HG03066 (cell line): ENCODE measurements around the gene CACNG6.
"Not testable (repeated sequence)": the region's sequence is repeated elsewhere in the genome, so short reads cannot be mapped to it uniquely, and the experiment has no call there.

ENCODE experiments used
- ATAC-seq: cut with Tn5 transposase; IDR thresholded peaks from one replicate; pipeline ENCODE4 v1.9.1; 2021; ENCODE audit warnings: low read depth; ENCODE audit not compliant: unreplicated experiment

The CACNG6 gene, protein sequence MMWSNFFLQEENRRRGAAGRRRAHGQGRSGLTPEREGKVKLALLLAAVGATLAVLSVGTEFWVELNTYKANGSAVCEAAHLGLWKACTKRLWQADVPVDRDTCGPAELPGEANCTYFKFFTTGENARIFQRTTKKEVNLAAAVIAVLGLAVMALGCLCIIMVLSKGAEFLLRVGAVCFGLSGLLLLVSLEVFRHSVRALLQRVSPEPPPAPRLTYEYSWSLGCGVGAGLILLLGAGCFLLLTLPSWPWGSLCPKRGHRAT

DNA sequence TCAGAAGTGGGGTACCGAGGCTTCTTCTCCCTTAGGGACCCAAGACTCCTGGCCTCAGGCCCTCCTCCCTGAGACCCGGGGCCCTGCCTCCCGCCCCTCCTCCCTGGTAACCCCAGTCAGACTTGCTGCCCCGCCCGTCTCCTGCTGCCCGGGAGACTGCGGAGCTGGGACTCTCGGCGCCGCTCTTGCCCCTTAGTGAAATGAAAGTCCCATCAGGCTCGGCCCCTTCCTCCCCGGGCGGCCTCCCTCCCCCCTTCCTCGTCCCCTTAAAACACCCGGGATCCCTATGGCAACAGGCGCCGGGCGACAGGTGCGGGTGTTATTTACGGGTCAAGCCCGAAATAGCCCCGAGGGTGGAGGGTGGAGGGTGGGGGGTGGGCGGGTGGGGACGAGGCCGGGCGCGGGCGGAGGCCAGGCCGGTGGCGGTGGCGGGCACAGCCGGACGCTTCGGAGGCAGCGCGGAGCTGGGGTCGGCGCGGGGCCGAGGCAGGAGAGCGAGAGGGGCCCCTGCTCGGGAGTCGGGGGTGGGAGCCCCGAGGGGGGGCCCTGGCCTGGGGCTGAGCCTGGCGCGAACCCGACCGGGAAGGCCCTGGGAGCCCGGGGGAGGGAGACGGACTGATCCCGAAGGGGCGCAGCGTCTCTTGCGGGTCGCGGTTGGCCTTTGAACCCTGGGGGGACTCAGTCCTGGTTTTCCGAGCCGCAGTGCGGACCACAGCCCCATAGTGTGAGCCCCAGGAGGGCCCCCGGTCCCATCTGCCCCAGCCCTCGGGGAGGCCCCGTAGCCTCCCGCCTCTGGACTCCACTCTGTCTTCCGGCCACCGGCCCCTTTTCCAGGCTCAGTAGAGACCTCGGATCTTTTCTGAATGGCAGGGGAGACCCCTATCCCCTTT, at the start of gene CACNG6:
Gene CACNG6, plus strand, starts transcription at position 414 of the 890 bp plus-strand sequence. CDS start 1,241 bp downstream, outside the sequence.
- no peak for ATAC-seq

DNA sequence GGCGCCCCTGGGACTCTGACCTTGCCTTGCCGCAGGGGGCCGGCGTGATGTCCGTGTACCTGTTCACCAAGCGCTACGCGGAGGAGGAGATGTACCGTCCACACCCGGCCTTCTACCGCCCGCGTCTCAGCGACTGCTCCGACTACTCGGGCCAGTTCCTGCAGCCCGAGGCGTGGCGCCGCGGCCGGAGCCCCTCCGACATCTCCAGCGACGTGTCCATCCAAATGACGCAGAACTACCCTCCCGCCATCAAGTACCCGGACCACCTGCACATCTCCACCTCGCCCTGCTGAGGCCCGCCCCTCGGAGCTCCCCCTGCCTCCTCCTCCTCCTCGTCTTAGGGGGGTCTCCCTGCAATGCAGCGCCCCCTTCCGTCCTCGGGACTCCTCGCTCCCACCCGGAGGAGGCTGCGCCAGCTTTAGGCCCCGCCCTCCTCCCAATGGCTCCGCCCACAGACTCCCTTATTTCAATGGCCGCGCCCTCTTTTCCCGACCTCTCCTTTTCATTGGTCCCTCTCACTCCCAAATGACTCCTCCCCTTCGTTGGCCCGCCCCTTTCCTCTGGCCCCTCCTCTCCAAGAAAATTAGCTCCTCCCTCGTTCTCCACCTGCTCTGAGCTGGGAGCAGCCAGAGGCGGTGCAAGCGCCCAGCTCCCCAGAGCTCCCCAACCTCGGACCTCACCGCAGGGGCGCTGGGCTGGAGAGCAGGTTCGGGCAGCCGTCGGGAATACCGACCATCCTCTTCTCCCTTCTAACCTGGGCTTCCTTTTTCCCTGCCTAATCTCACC, 49.2 kb upstream of the CACNG6 start:
- no peak for ATAC-seq

DNA sequence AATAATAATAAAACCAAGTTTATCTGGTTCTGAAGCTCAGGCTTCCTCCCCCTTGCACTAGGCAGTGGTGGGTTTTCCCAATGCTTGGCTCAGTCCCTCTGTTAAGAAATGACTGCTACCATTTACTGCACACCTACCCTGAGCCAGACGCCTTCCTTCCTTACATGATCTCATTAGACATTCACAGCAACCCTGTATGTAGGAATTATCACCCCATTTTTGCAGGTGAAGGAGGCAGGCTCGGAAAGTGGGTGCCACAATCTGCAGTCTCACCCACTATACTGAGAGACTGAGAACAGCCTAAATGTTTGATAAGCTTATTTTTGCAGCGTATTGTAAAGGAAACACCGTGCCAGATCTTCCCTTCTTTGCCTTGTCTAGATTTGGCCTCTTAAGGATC, 47.0 kb upstream of the CACNG6 start:
- no peak for ATAC-seq

DNA sequence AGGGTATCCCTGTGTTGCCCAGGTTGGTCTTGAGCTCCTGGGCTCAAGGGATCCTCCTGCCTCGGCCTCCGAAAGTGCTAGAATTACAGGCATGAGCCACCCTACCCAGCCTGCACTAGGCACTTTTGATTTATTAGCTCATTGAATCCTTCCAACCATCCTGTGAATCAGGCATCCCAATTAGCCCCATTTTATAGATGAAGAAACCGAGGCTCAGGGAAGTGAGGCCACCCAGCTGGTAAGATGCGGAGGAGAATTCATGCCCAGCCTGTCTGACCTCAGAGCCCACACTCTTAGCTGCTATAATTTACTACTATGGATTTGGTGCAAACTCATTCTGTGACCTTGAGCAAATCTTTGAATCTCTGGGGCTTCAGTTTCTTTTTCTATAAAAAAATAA, 46.5 kb upstream of the CACNG6 start:
- no peak for ATAC-seq

DNA sequence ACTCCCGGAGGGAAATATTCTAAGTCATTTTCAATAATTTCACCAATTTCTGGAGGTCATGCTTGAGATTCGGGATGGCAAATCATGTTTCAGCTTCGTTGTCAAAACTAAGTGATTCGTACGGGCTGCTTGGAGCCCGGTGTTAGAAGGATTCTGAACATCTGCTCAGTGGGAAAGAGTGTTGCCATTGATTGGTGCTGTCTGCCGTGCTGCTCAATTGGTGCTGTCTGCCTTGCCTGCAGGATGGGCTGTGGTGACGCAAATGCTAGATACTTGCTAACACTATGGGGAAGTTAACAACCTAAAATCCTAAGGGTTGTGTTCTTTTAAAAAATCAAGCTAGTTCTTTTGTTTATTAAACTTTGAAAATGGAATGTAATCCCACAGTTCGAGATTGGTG, 46.0 kb upstream of the CACNG6 start:
- no peak for ATAC-seq

DNA sequence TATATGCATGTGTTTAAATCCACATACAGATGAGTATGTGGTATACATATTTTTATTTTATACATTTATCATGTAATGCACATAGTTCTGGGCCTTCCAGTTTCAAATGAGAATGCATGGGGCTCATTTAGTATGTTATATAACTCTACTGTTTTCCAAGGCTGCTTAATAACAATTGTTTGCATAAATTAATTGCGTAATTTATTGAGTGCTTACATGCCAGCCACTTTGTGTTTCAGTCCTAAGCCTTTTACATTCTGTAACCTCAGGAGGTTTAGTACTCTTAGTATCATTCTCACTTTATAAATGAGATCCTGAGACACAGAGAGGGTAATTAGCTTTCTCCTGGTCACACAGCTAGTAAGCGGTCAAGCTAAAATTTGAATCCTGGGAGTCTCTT, 45.4 kb upstream of the CACNG6 start:
- ATAC-seq = no peak

DNA sequence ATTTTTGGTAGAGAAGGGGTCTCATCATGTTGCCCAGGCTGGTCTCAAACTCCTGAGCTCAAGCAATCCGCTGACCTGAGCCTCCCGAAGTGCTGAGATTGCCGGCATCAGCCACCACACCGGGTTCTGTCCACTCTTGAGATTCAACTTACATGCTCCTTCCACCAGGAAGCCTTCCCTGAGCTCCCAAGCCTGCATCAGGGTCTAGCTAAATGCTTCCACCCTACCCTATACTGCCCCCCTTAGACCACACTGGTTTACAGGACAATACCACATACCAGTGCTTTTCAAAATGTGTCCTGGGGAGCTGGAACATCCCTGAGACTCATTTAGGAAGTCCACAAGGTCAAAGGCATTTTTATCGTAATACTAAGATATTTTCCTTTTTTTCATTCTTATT, 43.8 kb upstream of the CACNG6 start:
- no peak for ATAC-seq

DNA sequence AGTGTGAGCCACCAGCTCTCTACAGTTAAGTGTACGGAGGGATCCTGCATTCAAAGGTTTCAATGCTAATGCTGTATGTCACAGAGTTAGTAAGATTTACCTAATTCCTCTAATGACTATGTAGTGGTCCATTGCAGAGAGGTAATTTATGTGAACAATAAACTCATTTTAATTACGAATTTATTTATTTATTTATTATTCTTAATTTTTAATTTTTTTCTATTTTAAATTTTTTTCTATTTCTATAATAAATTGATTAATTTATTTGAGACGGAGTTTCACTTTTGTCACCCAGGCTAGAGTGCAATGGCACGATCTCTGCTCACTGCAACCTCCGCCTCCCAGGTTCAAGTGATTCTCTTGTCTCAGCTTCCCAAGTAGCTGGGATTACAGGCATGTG, 42.8 kb upstream of the CACNG6 start:
- ATAC-seq = not testable (repeated sequence)

DNA sequence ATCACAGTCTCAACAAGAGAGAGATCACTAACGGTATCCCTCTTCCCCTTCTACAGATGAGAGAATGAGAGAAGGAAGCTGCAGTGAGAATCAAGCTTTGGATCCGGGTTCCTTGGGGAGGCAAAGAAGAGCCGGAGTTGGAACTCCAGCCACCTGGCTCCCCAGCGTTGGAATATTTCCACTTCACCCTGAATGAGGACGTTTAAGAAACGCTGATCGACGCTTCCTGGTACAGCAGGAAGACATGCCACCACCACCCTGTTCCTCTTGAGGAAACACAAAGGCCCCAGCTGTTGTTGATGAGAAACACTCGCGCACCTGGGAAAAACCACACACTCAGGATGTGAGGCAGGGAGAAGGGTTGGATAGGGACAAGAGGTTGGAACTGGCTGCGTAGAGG, 40.0 kb upstream of the CACNG6 start:
- no peak for ATAC-seq

DNA sequence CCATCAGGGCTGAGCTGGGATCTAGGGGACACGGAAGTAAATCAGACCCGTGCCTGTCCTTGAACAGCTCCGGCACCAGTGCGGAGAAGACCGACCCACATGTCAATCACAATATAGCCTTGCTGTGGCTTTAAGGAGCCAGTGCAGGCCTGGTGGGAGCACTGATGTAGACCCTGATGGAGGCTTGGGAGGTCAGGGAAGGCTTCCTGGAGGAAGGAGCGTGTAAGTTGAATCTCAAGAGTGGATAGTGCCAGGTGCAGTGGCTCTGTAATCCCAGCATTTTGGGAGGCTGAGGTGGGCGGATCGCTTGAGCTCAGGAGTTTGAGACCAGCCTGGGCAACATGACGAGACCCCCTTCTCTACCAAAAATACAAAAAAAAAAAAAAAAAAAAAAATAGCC, 39.5 kb upstream of the CACNG6 start:
- ATAC-seq = no peak

DNA sequence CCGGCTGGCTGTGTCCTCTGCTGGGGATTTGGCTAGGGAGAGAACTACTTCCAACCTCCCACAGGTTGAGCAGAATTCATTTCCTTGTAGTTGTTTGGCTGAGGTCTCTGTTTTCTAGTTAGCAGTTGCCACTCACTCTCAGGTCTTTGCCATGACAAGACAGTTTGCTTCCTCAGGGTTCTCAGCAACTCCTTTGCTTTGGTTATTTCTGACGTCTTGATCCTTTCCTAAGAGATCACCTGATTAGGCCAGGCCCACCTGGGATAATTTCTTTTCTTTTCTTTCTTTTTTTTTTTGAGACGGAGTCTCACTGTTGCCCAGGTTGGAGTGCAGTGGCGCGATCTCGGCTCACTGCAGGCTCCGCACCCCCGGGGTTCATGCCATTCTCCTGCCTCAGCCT, 38.1 kb upstream of the CACNG6 start:
- ATAC-seq = no peak

DNA sequence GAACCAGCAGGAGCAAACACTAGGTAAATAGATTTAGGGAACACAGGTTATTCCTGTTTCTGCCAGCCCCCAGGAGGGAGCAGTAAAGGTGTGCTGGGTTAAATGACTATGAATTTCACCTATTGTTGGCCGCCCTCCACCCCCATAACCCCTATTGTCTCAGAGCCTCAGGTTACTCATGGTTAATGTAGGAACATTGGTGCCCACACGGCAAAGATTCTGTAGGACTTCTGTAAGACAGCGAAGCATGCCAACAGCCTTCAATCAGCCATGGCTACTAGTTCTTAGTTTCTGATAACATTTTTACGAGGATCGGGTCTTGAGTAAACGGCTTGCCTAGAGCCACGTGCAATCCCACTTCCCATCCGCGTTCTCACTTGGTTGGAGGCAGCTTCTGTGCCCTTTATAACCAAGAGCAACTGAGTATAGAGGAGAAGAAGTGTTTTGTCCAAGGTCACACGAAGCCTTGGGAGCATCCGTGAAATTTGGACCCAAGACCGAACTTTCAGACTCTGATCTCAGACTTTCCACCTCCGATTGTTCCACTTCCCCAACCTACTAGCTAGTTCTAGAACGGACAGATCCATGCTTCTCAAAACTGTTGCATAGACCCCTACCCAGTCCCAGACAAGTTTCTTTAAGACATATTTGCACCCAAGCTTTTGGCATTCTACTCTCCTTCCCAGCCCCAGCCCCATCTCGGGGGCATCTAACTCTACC, 33.8 kb upstream of the CACNG6 start:
- ATAC-seq = no peak

DNA sequence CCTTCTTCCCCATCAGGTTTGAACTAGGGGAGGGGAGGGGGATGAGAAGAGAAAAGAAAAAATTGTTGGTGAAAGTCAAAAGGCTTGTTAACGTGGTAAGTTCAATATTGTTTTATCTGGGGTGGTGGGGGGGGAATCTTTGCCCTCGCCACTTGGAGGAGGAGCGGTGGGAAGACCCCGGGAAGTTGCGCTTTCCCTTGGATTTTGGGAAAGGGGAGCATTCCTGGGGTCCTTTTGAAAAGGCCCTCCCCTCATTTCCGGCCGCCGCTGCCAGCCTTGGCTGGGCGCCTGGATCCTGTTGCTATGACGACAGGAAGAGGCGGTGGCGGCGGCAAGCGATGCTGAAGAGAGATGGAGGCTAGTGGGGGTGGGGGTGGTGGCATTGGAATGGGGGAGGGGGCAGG, 33.3 kb upstream of the CACNG6 start:
- ATAC-seq = no peak

DNA sequence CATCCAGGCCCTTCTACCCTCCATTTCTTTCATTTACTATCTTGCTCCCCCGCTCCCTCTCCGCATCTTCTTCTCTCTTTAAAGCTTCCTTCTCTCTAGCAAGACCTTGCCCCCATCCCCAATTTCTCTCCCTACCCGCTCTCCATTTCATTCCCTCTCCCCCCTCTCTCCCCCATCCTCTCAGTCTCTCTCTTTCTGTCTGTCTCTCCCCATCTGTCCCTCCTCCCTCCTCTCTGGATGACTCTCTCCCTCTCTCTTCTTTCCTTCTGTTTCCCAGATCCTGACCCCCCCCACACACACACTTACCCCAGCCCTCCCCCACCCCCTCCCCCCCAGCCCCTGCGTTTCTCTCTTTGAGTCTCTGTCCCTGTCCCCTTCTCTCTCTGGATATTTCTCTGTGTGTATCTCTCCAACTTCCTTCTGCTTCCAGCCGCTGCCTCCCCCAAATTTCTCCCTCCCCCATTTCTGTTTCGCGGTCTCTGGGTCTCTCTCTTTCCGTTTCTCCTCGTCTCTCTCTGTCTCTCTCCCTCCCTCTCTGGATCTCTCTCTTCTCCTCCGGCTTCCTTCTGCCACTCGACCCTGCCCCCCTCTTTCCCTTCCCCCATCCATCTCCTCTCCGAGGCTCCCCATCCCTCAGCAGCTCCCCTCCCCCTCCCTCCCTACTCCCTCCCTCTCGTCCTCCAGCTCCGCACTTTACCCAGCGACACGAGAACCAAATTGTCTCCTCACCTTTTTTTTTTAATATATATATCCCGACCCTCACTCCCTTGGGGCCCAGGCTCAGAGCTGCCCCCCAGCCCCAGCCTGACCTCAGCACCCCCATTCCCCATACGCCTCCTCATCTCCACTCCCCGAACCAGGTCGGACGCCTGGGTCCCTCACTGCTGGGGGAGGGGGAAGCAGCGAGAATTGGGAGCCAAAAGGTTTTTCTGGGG, 32.3 kb upstream of the CACNG6 start:
- no peak for ATAC-seq

DNA sequence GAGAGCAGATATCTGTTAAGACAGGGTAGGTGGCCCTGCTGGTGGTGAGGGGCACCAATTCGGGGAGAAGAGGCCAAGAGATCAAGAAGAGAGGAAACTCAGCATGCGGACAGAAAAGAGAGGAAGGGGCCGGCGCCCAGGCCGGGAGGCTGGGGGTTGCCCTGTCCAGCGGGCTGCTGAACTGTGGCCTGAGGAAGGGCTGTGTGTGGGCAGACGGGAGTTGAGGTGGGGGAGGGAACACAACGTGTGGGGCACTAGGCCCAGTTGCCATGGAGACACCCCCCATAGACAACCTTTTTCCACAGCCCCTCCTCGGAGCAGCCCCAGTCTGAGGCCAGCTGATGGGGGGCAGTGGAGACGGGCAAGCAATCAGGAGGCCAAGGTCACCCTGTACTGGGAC, 31.2 kb upstream of the CACNG6 start:
- ATAC-seq = no peak

DNA sequence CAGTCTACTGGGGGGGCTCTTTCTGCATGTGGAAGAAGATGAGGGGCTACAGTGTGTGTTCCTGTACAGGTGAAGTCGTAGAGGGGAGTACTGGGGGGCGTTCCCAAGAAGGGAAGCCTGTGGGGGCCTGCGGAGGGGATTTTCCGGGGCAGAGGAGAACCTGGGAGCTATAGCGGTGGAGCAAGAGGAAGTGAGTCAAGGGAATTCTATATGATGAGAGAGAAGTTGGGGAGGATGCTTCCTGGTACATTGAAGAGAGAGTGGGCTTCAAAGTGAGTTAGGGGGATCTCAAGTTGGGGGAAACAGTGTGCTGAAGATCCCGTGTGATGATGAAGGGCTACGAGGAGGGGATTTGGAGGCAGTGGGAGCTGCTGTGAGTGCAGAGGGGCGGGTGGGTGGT, 30.6 kb upstream of the CACNG6 start:
- ATAC-seq = no peak

DNA sequence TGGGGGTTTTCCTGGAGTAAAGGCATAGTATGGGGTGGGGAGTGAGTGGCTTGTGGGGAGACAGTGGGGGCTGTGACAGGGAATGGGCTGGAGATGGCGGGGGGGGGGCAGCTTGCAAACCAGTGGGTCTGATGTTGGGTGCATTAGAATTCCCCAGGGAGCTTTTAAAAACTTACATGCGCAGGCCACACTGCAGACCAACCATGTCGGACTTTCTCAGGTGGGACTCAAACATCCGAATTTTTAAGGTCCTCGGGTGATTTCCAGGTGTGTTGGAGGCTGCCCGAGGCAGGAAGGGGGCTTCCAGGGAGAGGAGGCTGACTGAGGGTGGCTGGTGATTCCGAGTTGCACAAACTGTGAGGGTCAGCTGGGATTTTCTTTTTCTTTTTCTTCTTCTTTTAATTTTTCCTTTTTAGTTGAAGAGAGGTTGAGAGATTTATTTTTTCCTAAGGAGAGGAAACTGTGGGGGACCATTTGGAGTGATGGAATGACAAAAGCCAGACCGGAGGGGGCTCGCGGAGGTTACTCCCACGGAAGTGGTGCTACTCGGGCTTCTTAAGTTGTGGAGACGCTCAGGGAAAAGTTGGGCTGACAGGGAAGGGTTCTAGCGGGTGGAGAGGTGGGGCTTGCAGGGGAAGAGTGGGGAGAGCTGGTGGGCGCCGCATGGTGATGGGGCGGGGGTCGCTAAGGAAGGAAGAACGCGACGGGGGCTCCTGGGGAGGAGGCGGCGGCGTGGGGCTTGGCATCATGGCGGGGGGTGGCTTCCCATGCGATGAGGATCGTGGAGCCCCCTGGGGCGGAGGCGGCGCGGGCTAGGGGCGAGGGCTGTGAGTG, 29.7 kb upstream of the CACNG6 start:
- ATAC-seq = no peak

DNA sequence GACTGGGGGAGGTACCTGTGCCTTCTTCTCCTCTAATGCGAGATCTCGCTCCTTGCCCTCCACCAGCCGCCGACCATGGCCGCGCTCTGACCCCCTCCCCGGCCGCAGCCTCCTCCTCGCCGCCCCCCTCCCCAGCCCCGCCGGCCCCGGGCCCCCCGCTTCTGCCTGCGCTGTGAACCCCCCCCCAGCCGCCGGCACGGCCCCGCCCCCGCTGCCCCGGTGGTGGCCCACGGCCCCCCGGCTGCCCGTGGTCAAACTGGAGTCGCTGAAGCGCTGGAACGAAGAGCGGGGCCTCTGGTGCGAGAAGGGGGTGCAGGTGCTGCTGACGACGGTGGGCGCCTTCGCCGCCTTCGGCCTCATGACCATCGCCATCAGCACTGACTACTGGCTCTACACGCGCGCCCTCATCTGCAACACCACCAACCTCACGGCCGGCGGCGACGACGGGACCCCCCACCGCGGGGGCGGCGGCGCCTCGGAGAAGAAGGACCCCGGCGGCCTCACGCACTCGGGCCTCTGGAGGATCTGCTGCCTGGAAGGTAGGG, 28.5 kb upstream of the CACNG6 start, which contains the start of gene CACNG8:
Gene CACNG8, plus strand, starts transcription at position 51 of the 545 bp plus-strand sequence.
- ATAC-seq = no peak
